ENCODE results near the gene COASY.

Gene COASY

GRCh38 chr17:42561897-42562387, at the start of gene COASY:
Gene COASY, plus strand, starts transcription at chr17:42562148. Its CDS starts 475 bp downstream, at chr17:42562623.
- DNase-seq = peak; percentile 85

GRCh38 chr17:42512246-42512645, 49.7 kb upstream of the COASY start:
- DNase-seq = no peak

GRCh38 chr17:42512733-42513251, 49.2 kb upstream of the COASY start:
- no peak for DNase-seq

GRCh38 chr17:42513686-42514085, 48.3 kb upstream of the COASY start:
- DNase-seq = no peak

- DNase-seq = no peak
Observed at GRCh38 chr17:42514279-42514678, 47.7 kb upstream of the COASY start.

GRCh38 chr17:42514867-42515266, 47.1 kb upstream of the COASY start:
- no peak for DNase-seq

GRCh38 chr17:42517516-42517915, 44.4 kb upstream of the COASY start:
- DNase-seq = peak; percentile 74

- no peak for DNase-seq
Observed at GRCh38 chr17:42518046-42518754, 43.7 kb upstream of the COASY start.

GRCh38 chr17:42518755-42519545, 43.0 kb upstream of the COASY start:
- no peak for DNase-seq

GRCh38 chr17:42519546-42520491, 42.1 kb upstream of the COASY start:
- no peak for DNase-seq

- DNase-seq = no peak
Observed at GRCh38 chr17:42520540-42520951, 41.4 kb upstream of the COASY start.

- DNase-seq = no peak
Observed at GRCh38 chr17:42521036-42521435, 40.9 kb upstream of the COASY start.

- DNase-seq = no peak
Observed at GRCh38 chr17:42521666-42522262, 40.2 kb upstream of the COASY start.

- DNase-seq = no peak
Observed at GRCh38 chr17:42522263-42522790, 39.6 kb upstream of the COASY start.

GRCh38 chr17:42522798-42523278, 39.1 kb upstream of the COASY start:
- no peak for DNase-seq

- DNase-seq = no peak
Observed at GRCh38 chr17:42525221-42525620, 36.7 kb upstream of the COASY start.

GRCh38 chr17:42526031-42526444, 35.9 kb upstream of the COASY start:
- no peak for DNase-seq

GRCh38 chr17:42527932-42528331, 34.0 kb upstream of the COASY start:
- no peak for DNase-seq

- DNase-seq = no peak
Observed at GRCh38 chr17:42529061-42529460, 32.9 kb upstream of the COASY start.

GRCh38 chr17:42530952-42531454, 30.9 kb upstream of the COASY start:
- DNase-seq = no peak
